Sigmoid colon (tissue), 4 donors: ENCODE data around the gene TADA2A.
"Not testable (repeated sequence)": the region's sequence is repeated elsewhere in the genome, so short reads cannot be mapped to it uniquely, and the experiment has no call there.

ENCODE experiments used
- CTCF ChIP-seq, 4 experiments: fragments of 450-650 bp in 3 of 4; fragments of 200-600 bp in 1 of 4; IDR thresholded peaks; one replicate each; pipeline ENCODE4 v1.5.1; 2016 to 2019; ENCODE audit warnings: antibody characterized with exemption in 4 of 4, mild to moderate bottlenecking in 3 of 4, moderate library complexity in 2 of 4
- EP300 ChIP-seq, 4 donors: sonication (generic); formaldehyde crosslinking; IDR thresholded peaks; one replicate each; pipeline ENCODE4 v1.6.1; 2017; ENCODE audit warnings: antibody characterized with exemption in 4 of 4
- POLR2A ChIP-seq, 2 donors: fragments of 450-650 bp; IDR thresholded peaks; one replicate each; pipeline ENCODE4 v1.6.1; 2016; ENCODE audit warnings: antibody characterized with exemption in 2 of 2, mild to moderate bottlenecking in 2 of 2, moderate library complexity in 2 of 2
- POLR2AphosphoS5 ChIP-seq, 4 donors: sonication (generic); formaldehyde crosslinking; IDR thresholded peaks; one replicate each; pipeline ENCODE4 v1.6.1; 2017; ENCODE audit warnings: antibody characterized with exemption in 4 of 4

GRCh38 chr17:37511642-37512041 is 105.0 kb downstream of the TADA2A start:
- TF ChIP-seq POLR2A, CTCF, EP300, POLR2AphosphoS5 (IDR thresholded peaks at IDR 0.05): not testable (repeated sequence)
